Nephron progenitor cell (in vitro differentiated cells): Measurements from ENCODE around the gene GLYATL1B.
"Not testable (repeated sequence)": the region's sequence is repeated elsewhere in the genome, so short reads cannot be mapped to it uniquely, and the experiment has no call there.

Experiments
- DNase-seq: peaks from one replicate; pipeline ENCODE4 v3.0.0; 2021
- H3K27ac Mint-ChIP-seq: 2 replicates; pipeline ENCODE4 v1.8.0; 2021; ENCODE audit warnings: mild to moderate bottlenecking, moderate library complexity, mixed read lengths
- H3K27me3 Mint-ChIP-seq: 2 replicates; pipeline ENCODE4 v1.8.0; 2021; ENCODE audit warnings: mild to moderate bottlenecking, low read depth, mixed read lengths; ENCODE audit not compliant: poor library complexity
- H3K36me3 Mint-ChIP-seq: 2 replicates; pipeline ENCODE4 v1.8.0; 2021; ENCODE audit warnings: low read depth, mixed read lengths
- H3K4me1 Mint-ChIP-seq: 2 replicates; pipeline ENCODE4 v1.8.0; 2021; ENCODE audit warnings: mixed read lengths
- H3K4me3 Mint-ChIP-seq: 2 replicates; pipeline ENCODE4 v1.8.0; 2021; ENCODE audit warnings: mild to moderate bottlenecking, moderate library complexity, mixed read lengths
- H3K9me3 Mint-ChIP-seq: 2 replicates; pipeline ENCODE4 v1.8.0; 2021; ENCODE audit warnings: mild to moderate bottlenecking, moderate library complexity, mixed read lengths
- TF ChIP-seq, protein P1 (sequence below): fragments of 200-600 bp; sonication (generic); IDR thresholded peaks from 2 replicates; pipeline ENCODE4 v1.5.0; 2021; ENCODE audit warnings: antibody characterized with exemption

Gene GLYATL1B, protein sequence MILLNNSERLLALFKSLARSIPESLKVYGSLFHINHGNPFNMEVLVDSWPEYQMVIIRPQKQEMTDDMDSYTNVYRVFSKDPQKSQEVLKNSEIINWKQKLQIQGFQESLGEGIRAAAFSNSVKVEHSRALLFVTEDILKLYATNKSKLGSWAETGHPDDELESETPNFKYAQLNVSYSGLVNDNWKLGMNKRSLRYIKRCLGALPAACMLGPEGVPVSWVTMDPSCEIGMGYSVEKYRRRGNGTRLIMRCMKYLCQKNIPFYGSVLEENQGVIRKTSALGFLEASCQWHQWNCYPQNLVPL

DNA sequence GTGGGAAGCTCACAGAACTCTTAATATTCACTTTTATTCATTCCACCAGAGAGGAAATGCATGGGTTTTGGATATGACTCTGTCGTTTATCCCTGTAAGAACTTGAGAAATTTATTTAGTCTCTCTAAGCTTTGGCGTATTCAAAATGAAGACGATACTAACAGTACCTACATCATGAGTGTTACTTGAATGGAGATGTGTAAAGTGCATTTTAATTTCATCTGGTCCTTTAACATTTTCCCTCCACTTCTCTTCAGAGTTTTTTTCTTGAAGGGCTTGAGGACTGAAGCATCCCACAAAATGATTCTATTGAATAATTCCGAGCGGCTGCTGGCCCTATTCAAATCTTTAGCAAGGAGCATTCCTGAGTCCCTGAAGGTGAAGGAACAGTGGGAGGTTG is at the start of gene GLYATL1B:
TSS of gene GLYATL1B (plus strand) at position 301 of the 400 bp plus-strand sequence. CDS start at position 301, 0 bp downstream.
- DNase-seq, H3K27me3 Mint-ChIP-seq, H3K4me3 Mint-ChIP-seq, H3K4me1 Mint-ChIP-seq, H3K9me3 Mint-ChIP-seq, H3K27ac Mint-ChIP-seq, H3K36me3 Mint-ChIP-seq: not testable (repeated sequence)

DNA sequence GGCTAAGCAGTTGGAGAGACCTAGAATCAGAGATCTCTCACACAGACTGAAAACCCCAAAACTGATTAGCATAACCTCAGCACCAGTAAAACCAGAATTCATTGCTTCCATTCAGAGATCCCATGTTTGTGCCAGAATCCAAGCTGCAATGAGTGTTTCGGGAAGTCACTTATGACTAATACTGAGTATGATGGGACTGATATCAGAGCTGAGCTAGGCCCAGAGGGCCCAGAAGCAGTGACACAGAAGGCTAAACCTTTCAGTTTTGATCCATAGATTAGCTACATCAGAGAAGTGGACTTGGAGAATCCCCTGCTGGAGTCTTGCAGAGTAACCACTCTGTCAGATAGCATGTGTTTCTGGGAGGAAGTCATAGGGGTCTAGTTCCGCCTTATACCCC is 49.6 kb upstream of the GLYATL1B start:
- not testable (repeated sequence) for H3K9me3 Mint-ChIP-seq, H3K4me1 Mint-ChIP-seq, H3K36me3 Mint-ChIP-seq, H3K4me3 Mint-ChIP-seq, DNase-seq, H3K27ac Mint-ChIP-seq
- H3K27me3 Mint-ChIP-seq, result peaks cover 14% of the 10 kb centered on the region

GRCh38 chr11:59037434-59037833 is 48.7 kb upstream of the GLYATL1B start:
- DNase-seq, H3K4me3 Mint-ChIP-seq, H3K9me3 Mint-ChIP-seq, H3K36me3 Mint-ChIP-seq, H3K4me1 Mint-ChIP-seq, H3K27ac Mint-ChIP-seq: not testable (repeated sequence)
- peaks cover 14% of the 10 kb centered on the region for H3K27me3 Mint-ChIP-seq

GRCh38 chr11:59040607-59041006 is 45.5 kb upstream of the GLYATL1B start:
- H3K4me3 Mint-ChIP-seq, result no peak overlapping the region
- TF ChIP-seq, protein P1, sequence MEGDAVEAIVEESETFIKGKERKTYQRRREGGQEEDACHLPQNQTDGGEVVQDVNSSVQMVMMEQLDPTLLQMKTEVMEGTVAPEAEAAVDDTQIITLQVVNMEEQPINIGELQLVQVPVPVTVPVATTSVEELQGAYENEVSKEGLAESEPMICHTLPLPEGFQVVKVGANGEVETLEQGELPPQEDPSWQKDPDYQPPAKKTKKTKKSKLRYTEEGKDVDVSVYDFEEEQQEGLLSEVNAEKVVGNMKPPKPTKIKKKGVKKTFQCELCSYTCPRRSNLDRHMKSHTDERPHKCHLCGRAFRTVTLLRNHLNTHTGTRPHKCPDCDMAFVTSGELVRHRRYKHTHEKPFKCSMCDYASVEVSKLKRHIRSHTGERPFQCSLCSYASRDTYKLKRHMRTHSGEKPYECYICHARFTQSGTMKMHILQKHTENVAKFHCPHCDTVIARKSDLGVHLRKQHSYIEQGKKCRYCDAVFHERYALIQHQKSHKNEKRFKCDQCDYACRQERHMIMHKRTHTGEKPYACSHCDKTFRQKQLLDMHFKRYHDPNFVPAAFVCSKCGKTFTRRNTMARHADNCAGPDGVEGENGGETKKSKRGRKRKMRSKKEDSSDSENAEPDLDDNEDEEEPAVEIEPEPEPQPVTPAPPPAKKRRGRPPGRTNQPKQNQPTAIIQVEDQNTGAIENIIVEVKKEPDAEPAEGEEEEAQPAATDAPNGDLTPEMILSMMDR, result no peak
- H3K27ac Mint-ChIP-seq, result no peak overlapping the region
- H3K4me1 Mint-ChIP-seq, result no peaks in the 10 kb centered on the region
- H3K9me3 Mint-ChIP-seq, result no peaks in the 10 kb centered on the region
- no peak for DNase-seq
- H3K36me3 Mint-ChIP-seq, result no peaks in the 10 kb centered on the region
- H3K27me3 Mint-ChIP-seq, result peaks cover 5% of the 10 kb centered on the region

DNA sequence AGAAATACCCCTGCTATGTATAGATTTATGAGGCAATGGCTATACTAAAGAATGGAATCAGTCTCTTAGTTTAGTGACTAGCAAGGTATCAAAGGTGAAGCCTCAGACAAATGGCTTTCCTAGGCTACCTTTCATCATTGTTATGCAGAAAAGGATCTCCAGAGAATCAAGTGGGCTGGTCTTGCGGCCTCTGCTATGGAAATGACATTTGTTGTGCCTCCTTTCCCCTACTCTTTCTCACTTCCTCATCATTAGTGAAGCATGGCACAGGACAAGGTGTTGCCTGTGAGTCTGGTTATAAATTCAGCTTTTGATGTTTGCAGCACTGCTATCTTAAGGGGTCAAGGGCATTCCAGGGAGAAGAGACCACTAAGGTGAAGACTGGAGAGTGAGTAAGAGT is 34.7 kb upstream of the GLYATL1B start:
- H3K9me3 Mint-ChIP-seq, H3K4me1 Mint-ChIP-seq, H3K27me3 Mint-ChIP-seq, H3K27ac Mint-ChIP-seq, H3K36me3 Mint-ChIP-seq, DNase-seq, H3K4me3 Mint-ChIP-seq: not testable (repeated sequence)

- H3K4me1 Mint-ChIP-seq, H3K27me3 Mint-ChIP-seq, H3K27ac Mint-ChIP-seq, H3K36me3 Mint-ChIP-seq, H3K9me3 Mint-ChIP-seq, H3K4me3 Mint-ChIP-seq, DNase-seq: not testable (repeated sequence)
Observed at GRCh38 chr11:59052355-59052754, 33.8 kb upstream of the GLYATL1B start.

DNA sequence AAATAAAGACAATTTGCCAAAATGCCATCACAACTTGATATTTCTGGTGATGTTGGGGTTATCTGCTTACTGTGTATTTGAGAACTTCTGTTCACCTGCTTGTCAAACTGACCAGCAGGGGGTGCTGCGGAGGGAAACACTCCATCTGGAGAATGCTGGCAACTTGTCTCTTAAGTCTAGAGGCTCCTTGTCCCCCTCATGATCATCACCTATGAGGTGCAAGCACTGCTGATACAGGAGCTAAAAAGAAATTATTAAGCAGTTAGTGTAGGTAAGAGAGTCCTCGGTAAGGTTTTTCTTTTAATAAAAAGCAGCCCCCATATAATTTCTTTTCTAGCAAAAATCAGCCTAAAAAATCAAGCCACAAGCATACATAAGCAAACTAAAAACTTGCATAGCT is 32.7 kb upstream of the GLYATL1B start:
- H3K9me3 Mint-ChIP-seq, result no peaks in the 10 kb centered on the region
- TF ChIP-seq, protein P1, result peak; percentile 64

GRCh38 chr11:59058120-59059033 is 27.7 kb upstream of the GLYATL1B start:
- H3K9me3 Mint-ChIP-seq, H3K36me3 Mint-ChIP-seq, H3K27ac Mint-ChIP-seq, H3K4me1 Mint-ChIP-seq: not testable (repeated sequence)
- TF ChIP-seq, protein P1, result peak; percentile 92
- Mint-ChIP-seq H3K27me3 (peaks cover 13% of the 10 kb centered on the region), H3K4me3 (peak overlapping the region; percentile 89)
- peak; percentile 97 for DNase-seq

More for the DNA sequence above, 32.7 kb upstream of the GLYATL1B start:
- Mint-ChIP-seq H3K4me1 (peaks cover 10% of the 10 kb centered on the region), H3K27ac (no peak overlapping the region), H3K27me3 (peaks cover 9% of the 10 kb centered on the region), H3K4me3 (no peak overlapping the region), H3K36me3 (no peaks in the 10 kb centered on the region)
- DNase-seq, result peak; percentile 76

- not testable (repeated sequence) for H3K27ac Mint-ChIP-seq, H3K4me3 Mint-ChIP-seq, DNase-seq, H3K9me3 Mint-ChIP-seq, H3K36me3 Mint-ChIP-seq, H3K4me1 Mint-ChIP-seq
- peaks cover 13% of the 10 kb centered on the region for H3K27me3 Mint-ChIP-seq
Observed at GRCh38 chr11:59060096-59060495, 26.0 kb upstream of the GLYATL1B start.
